HepG2 (cell line): ENCODE data around the gene TRAP1. TPM values are rescaled to one million over a fixed set of nuclear protein-coding genes. Genes with fewer than 3 reads are reported as not detected.
A peak's percentile ranks its signal among the peaks of the same experiment; 100 is the strongest.

Experiments used
- ARNTL ChIP-seq: sonication (generic); formaldehyde crosslinking; IDR thresholded peaks from 2 replicates; pipeline ENCODE4 v1.4.0; 2020; ENCODE audit warnings: mild to moderate bottlenecking, missing genetic modification reagents
- CCDC6 ChIP-seq: sonication (generic); formaldehyde crosslinking; IDR thresholded peaks from 2 replicates; pipeline ENCODE4 v1.8.1; 2022; ENCODE audit warnings: mild to moderate bottlenecking, missing genetic modification reagents, moderate library complexity
- CEBPZ ChIP-seq: IDR thresholded peaks from 2 replicates; pipeline ENCODE4 v1.6.1; 2012; ENCODE audit warnings: low read length, improper control_type of control experiment
- FOXJ3 ChIP-seq: sonication (generic); formaldehyde crosslinking; IDR thresholded peaks from 2 replicates; pipeline ENCODE4 v1.4.0; 2020; ENCODE audit warnings: missing genetic modification reagents, mild to moderate bottlenecking, borderline replicate concordance
- HMG20A ChIP-seq: IDR thresholded peaks from 2 replicates; pipeline ENCODE4 v1.6.1; 2016; ENCODE audit warnings: borderline replicate concordance
- MED8 ChIP-seq: sonication (generic); formaldehyde crosslinking; IDR thresholded peaks from 2 replicates; pipeline ENCODE4 v1.8.1; 2023; ENCODE audit warnings: mild to moderate bottlenecking, missing genetic modification reagents; ENCODE audit not compliant: insufficient replicate concordance
- NCOR1 ChIP-seq: fragments of 200-600 bp; sonication (generic); IDR thresholded peaks from 2 replicates; pipeline ENCODE4 v1.7.0; 2017; ENCODE audit warnings: antibody characterized with exemption, low read length, borderline replicate concordance
- NONO ChIP-seq, 2 experiments: fragments of 450-650 bp in 1 of 2; sonication (generic) in 1 of 2; formaldehyde crosslinking in 1 of 2; IDR thresholded peaks in 1 of 2; conservative IDR thresholded peaks in 1 of 2; 2 replicates each; pipeline versions ENCODE4 v1.6.1 to v1.8.0; 2017 to 2022; ENCODE audit warnings: mild to moderate bottlenecking in 1 of 2, missing genetic modification reagents in 1 of 2, moderate library complexity in 1 of 2
- RARA ChIP-seq: IDR thresholded peaks from 2 replicates; pipeline ENCODE4 v1.6.1; 2016; ENCODE audit warnings: missing genetic modification reagents, missing compliant biosample characterization
- SAP130 ChIP-seq: IDR thresholded peaks from 2 replicates; pipeline ENCODE4 v1.6.1; 2016; ENCODE audit warnings: low read depth
- SMARCE1 ChIP-seq: fragments of 450-650 bp; IDR thresholded peaks from 2 replicates; pipeline ENCODE4 v1.6.1; 2017; ENCODE audit warnings: borderline replicate concordance
- SMYD3 ChIP-seq: sonication (generic); formaldehyde crosslinking; IDR thresholded peaks from 2 replicates; pipeline ENCODE4 v1.8.1; 2023; ENCODE audit warnings: mild to moderate bottlenecking, missing genetic modification reagents
- TFE3 ChIP-seq: IDR thresholded peaks from 2 replicates; pipeline ENCODE4 v1.6.1; 2016
- ZBTB46 ChIP-seq: sonication (generic); formaldehyde crosslinking; IDR thresholded peaks from 2 replicates; pipeline ENCODE4 v1.4.0; 2020; ENCODE audit warnings: mild to moderate bottlenecking, missing genetic modification reagents, borderline replicate concordance
- ZGPAT ChIP-seq: IDR thresholded peaks from 2 replicates; pipeline ENCODE4 v1.6.1; 2016; ENCODE audit warnings: mild to moderate bottlenecking
- ZNF256 ChIP-seq: sonication (generic); formaldehyde crosslinking; conservative IDR thresholded peaks from 2 replicates; pipeline ENCODE4 v1.4.0; 2020; ENCODE audit warnings: missing genetic modification reagents
- ZNF292 ChIP-seq: sonication (generic); formaldehyde crosslinking; IDR thresholded peaks from 2 replicates; pipeline ENCODE4 v1.8.1; 2022; ENCODE audit warnings: mild to moderate bottlenecking, low read depth, missing genetic modification reagents, borderline replicate concordance
- polyA plus RNA-seq, 8 experiments: library from polyadenylated mRNA; depleted of rRNA in 3 of 8; stranded (reverse) in 7 of 8; unstranded in 1 of 8; fragments of >200 nt; fragmentation: Illumina TruSeq in 4 of 8; extraction: Trizol in 4 of 8; gene quantifications; 2 replicates each; pipeline versions ENCODE4 v1.2.1 to v1.2.3, GENCODE V29; 2011 to 2016; ENCODE audit warnings: low read depth in 4 of 8, missing spikeins in 1 of 8, mixed read lengths in 1 of 8; ENCODE audit not compliant: insufficient read depth in 1 of 8
- total RNA-seq, 5 experiments: library from RNA; depleted of rRNA; stranded (reverse); fragments of >200 nt; fragmentation: Illumina TruSeq; extraction: Trizol; gene quantifications; 2 replicates each; pipeline ENCODE4 v1.2.3, GENCODE V29; 2016; ENCODE audit warnings: low read depth in 1 of 5
- TF ChIP-seq, protein P1 (sequence below): IDR thresholded peaks from 2 replicates; pipeline ENCODE4 v1.6.1; 2016; ENCODE audit warnings: missing compliant biosample characterization, missing genetic modification reagents, borderline replicate concordance

Gene TRAP1
- total and polyA plus RNA-seq, 2 of the 13 experiments (the other 11 are each of a cell fraction or from before 2014, with no cell fraction given), result 127 to 240 TPM

GRCh38 chr16:3609895-3610697 is 107.2 kb downstream of the TRAP1 start (continued):
- TF ChIP-seq ZBTB46 (CRISPR knock-in tag) (no peak), ZGPAT (0 out of 2 replicates have a peak, but pooled peaks have one; percentile 16), RARA (CRISPR knock-in tag) (peak; percentile 40; the same call in 1 of the 2 replicates), TFE3 (CRISPR knock-in tag) (peak; percentile 87), SMARCE1 (no peak), HMG20A (CRISPR knock-in tag) (peak; percentile 37; the same call in 1 of the 2 replicates), FOXJ3 (CRISPR knock-in tag) (0 out of 2 replicates have a peak, but pooled peaks have one; percentile 26), SMYD3 (CRISPR knock-in tag) (no peak), SAP130 (CRISPR knock-in tag) (peak; percentile 67), ZNF292 (no peak), NONO (IDR thresholded peaks at IDR 0.05) (no peak), NONO (CRISPR knock-in tag; conservative IDR thresholded peaks at IDR 0.05) (peak; percentile 60; the same call in 1 of the 2 replicates), MED8 (CRISPR knock-in tag) (no peak), CCDC6 (peak; percentile 50; the same call in 1 of the 2 replicates), ARNTL (CRISPR knock-in tag) (peak; percentile 92), ZNF256 (CRISPR knock-in tag) (0 out of 2 replicates have a peak, but pooled peaks have one; percentile 48), NCOR1 (peak; percentile 50; the same call in 1 of the 2 replicates), CEBPZ (no peak)
- TF ChIP-seq, protein P1, sequence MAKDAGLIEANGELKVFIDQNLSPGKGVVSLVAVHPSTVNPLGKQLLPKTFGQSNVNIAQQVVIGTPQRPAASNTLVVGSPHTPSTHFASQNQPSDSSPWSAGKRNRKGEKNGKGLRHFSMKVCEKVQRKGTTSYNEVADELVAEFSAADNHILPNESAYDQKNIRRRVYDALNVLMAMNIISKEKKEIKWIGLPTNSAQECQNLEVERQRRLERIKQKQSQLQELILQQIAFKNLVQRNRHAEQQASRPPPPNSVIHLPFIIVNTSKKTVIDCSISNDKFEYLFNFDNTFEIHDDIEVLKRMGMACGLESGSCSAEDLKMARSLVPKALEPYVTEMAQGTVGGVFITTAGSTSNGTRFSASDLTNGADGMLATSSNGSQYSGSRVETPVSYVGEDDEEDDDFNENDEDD (CRISPR knock-in tag), result 0 out of 2 replicates have a peak, but pooled peaks have one; percentile 10
